B cell (primary cell): ENCODE data around the gene SLC7A5. TPM values are rescaled to one million over a fixed set of nuclear protein-coding genes. Genes with fewer than 3 reads are reported as not detected.

Source experiments
- ATAC-seq: fragments of 200-7000 bp; cut with Tn5 transposase; one replicate; pipeline ENCODE4 v1.10.0; 2021; ENCODE audit warnings: low read depth, mild to moderate bottlenecking, moderate number of reproducible peaks, moderate library complexity
- CTCF ChIA-PET: fragments of 350-600 bp; sonication (Branson Sonifier 250); formaldehyde crosslinking; loops from one replicate; lab custom pipeline; 2021; ENCODE audit warnings: antibody characterized with exemption, inconsistent platforms; lab: Charles Lee
- POLR2A ChIA-PET: fragments of 350-600 bp; sonication (Branson Sonifier 250); formaldehyde crosslinking; loops from one replicate; lab custom pipeline; 2021; ENCODE audit warnings: antibody characterized with exemption; lab: Charles Lee
- DNase-seq: peaks from one replicate; pipeline ENCODE4 v3.0.0; 2013
- H2AFZ ChIP-seq: 2 replicates; pipeline ENCODE4 v1.6.1; 2012; ENCODE audit warnings: mild to moderate bottlenecking, low read depth, low read length; ENCODE audit not compliant: insufficient read depth, poor library complexity, severe bottlenecking
- H3K27ac ChIP-seq, 2 donors: 1 replicate in 1 of 2; 2 replicates in 1 of 2; pipeline ENCODE4 v1.5.1; 2012 to 2013; ENCODE audit warnings: low read length in 2 of 2, mild to moderate bottlenecking in 2 of 2, moderate library complexity in 1 of 2
- H3K27me3 ChIP-seq, 4 experiments: fragments of 200-600 bp in 1 of 4; sonication (generic) in 1 of 4; replicated peaks in 1 of 4; 1 replicate in 2 of 4; 2 replicates in 2 of 4; pipeline versions ENCODE4 v1.6.1 to v1.7.0; 2013 to 2016; ENCODE audit warnings: low read length in 3 of 4, mild to moderate bottlenecking in 2 of 4, mixed read lengths in 1 of 4, moderate library complexity in 1 of 4; ENCODE audit not compliant: insufficient read depth in 4 of 4, control insufficient read depth in 3 of 4; ENCODE audit errors: control extremely low read depth in 1 of 4
- H3K36me3 ChIP-seq, 2 experiments: replicated peaks in 1 of 2; 1 replicate in 1 of 2; 2 replicates in 1 of 2; pipeline versions ENCODE4 v1.6.1 to v1.7.1; 2013; ENCODE audit warnings: low read length in 1 of 2; ENCODE audit not compliant: insufficient read depth in 2 of 2, control insufficient read depth in 1 of 2; ENCODE audit errors: control extremely low read depth in 1 of 2, extremely low read depth in 1 of 2
- H3K4me1 ChIP-seq, 2 donors: fragments of 200-600 bp in 1 of 2; sonication (generic) in 1 of 2; 1 replicate in 1 of 2; 2 replicates in 1 of 2; pipeline versions ENCODE4 v1.5.1 to v1.6.1; 2013 to 2017; ENCODE audit warnings: low read length in 2 of 2; ENCODE audit not compliant: control insufficient read depth in 2 of 2, insufficient read depth in 2 of 2
- H3K4me2 ChIP-seq: replicated peaks from 2 replicates; pipeline ENCODE3; 2012; ENCODE audit warnings: mild to moderate bottlenecking, low read depth, low read length; ENCODE audit not compliant: poor library complexity, severe bottlenecking
- H3K4me3 ChIP-seq, 5 experiments: fragments of 200-600 bp in 1 of 5; sonication (generic) in 1 of 5; 1 replicate in 3 of 5; 2 replicates in 2 of 5; pipeline versions ENCODE4 v1.5.1 to v1.7.0; 2011 to 2016; ENCODE audit warnings: low read length in 4 of 5, mild to moderate bottlenecking in 4 of 5, low read depth in 2 of 5, control low read depth in 1 of 5, moderate library complexity in 1 of 5; ENCODE audit not compliant: insufficient read depth in 1 of 5; ENCODE audit errors: control extremely low read depth in 1 of 5, extremely low read depth in 1 of 5
- H3K79me2 ChIP-seq: fragments of 200-600 bp; sonication (generic); one replicate; pipeline ENCODE4 v1.6.0; 2016; ENCODE audit warnings: low read length; ENCODE audit not compliant: control insufficient read depth, insufficient read depth
- H3K9ac ChIP-seq: fragments of 200-600 bp; sonication (generic); 2 replicates; pipeline ENCODE4 v1.6.1; 2017; ENCODE audit warnings: mild to moderate bottlenecking, low read length, moderate library complexity
- H3K9me3 ChIP-seq, 3 donors: one replicate each; pipeline versions ENCODE4 v1.6.1 to v1.7.1; 2013; ENCODE audit warnings: low read length in 2 of 3; ENCODE audit not compliant: control insufficient read depth in 2 of 3, insufficient read depth in 1 of 3; ENCODE audit errors: control extremely low read depth in 1 of 3
- H4K20me1 ChIP-seq: 2 replicates; pipeline ENCODE4 v1.6.0; 2012; ENCODE audit warnings: mild to moderate bottlenecking, low read length; ENCODE audit not compliant: insufficient read depth, control insufficient read depth, poor library complexity, severe bottlenecking
- H3K27ac Mint-ChIP-seq: one replicate; pipeline ENCODE4 v1.8.0; 2021; ENCODE audit warnings: mixed read lengths
- H3K27me3 Mint-ChIP-seq: one replicate; pipeline ENCODE4 v1.8.0; 2021; ENCODE audit warnings: mixed read lengths
- H3K4me1 Mint-ChIP-seq: one replicate; pipeline ENCODE4 v1.8.0; 2021; ENCODE audit warnings: mixed read lengths
- H3K4me3 Mint-ChIP-seq: one replicate; pipeline ENCODE4 v1.8.0; 2021; ENCODE audit warnings: mixed read lengths
- H3K9me3 Mint-ChIP-seq: one replicate; pipeline ENCODE4 v1.8.0; 2022; ENCODE audit warnings: mixed read lengths; ENCODE audit not compliant: insufficient read depth
- CTCF ChIP-seq: fragments of 200-600 bp; IDR thresholded peaks from one replicate; pipeline ENCODE4 v1.8.0; 2022; ENCODE audit warnings: antibody characterized with exemption, mild to moderate bottlenecking
- EZH2 ChIP-seq: IDR thresholded peaks from 2 replicates; pipeline ENCODE4 v1.6.1; 2012; ENCODE audit warnings: borderline replicate concordance, low read depth, mild to moderate bottlenecking, moderate library complexity, low read length; ENCODE audit not compliant: insufficient read depth, poor library complexity, severe bottlenecking
- WGBS: methylation state at CpG from one replicate; pipeline ENCODE4 v1.1.5; 2013; ENCODE audit warnings: missing lambda C conversion rate; ENCODE audit not compliant: insufficient coverage; 5-methylcytosine and 5-hydroxymethylcytosine counted together
- intact Hi-C: fragments of 100-400 bp; cut with micrococcal nuclease; formaldehyde crosslinking; loops from one replicate; pipeline ENCODE4 v1.10.0; 2022
- polyA plus RNA-seq: library from polyadenylated mRNA; depleted of rRNA; stranded (reverse); fragments of >200 nt; gene quantifications from 2 replicates; pipeline ENCODE4 v1.2.3, GENCODE V29; 2012
- total RNA-seq, 2 donors: library from RNA; stranded (reverse); fragments of 120-200 nt in 1 of 2; gene quantifications; 1 replicate in 1 of 2; 2 replicates in 1 of 2; pipeline versions ENCODE4 v1.2.3 to v1.2.4, GENCODE V29; 2013 to 2022

SLC7A5 gene
- total and polyA plus RNA-seq, 2 donors (not counting 1 experiment from before 2014, with no cell fraction given) = 2.5 to 20.9 TPM

DNA sequence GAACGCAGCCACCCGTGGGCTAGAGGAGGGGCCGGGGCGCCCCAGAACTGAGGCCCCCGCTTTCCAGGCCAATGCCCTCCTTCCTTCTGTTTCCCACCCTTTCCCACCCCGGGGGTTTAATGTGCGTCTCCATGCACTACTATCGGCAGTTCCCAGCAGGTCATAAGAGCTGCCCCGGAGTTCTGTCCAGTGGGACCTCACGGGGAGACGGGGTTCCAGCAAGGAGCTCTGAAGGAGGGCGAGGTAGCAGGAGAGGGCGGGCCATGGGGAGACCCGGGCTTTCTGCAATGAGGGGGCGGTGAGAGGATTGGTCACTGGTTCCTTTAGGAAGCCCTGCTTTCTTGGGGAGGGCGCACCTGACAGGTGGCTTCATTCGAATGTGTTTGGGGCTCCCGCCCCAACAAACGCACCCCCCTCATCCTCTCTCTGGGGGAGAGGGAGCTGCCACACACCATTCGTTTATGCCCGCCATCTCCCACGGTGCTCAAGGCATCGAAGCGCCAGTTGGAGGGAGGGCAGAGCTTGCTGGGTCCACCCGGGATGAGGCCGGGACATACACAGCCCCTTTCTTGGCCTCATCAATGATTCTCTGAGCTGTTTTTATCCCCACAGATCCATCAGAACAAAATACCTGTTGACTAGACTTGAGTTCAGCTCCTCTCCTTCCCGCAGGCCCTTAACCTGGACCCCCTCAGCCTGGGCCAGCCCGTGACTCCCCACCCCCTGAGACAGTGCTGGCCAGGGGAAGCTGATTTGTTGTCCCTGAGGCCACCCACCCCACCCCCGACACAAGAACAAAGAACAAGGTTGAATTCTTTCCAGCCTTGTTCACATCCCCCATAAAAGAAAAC, 44.1 kb downstream of the SLC7A5 start:
- WGBS = 93% methylated on average over 15 of the region's 29 CpGs
- no peaks in the 10 kb centered on the region for H3K27me3 ChIP-seq
- no peak for TF ChIP-seq CTCF
- TF ChIP-seq EZH2 = no peak
- H2AFZ ChIP-seq = no peak overlapping the region
- CTCF ChIA-PET = no interaction called here
- no peak overlapping the region for H3K4me3 ChIP-seq
- ATAC-seq (no peak), DNase-seq (no peak)
- no peaks in the 10 kb centered on the region for H3K36me3 ChIP-seq
- H3K4me3 Mint-ChIP-seq = no peak overlapping the region
- no peak overlapping the region for H3K27ac ChIP-seq
- H4K20me1 ChIP-seq = no peaks in the 10 kb centered on the region
- H3K4me2 ChIP-seq = no peak overlapping the region
- peaks cover 3% of the 10 kb centered on the region for H3K27me3 Mint-ChIP-seq
- no peak overlapping the region for H3K9ac ChIP-seq
- no peak overlapping the region for H3K27ac Mint-ChIP-seq
- peaks cover 9% of the 10 kb centered on the region for H3K4me1 Mint-ChIP-seq
- H3K9me3 ChIP-seq = no peaks in the 10 kb centered on the region
- POLR2A ChIA-PET = interaction anchor here (0.6 to 1.2 kb wide), 2 partner anchors 15 to 493 kb away, joined by 3 to 5 read pairs; no protein-coding TSS in a partner anchor
- H3K79me2 ChIP-seq = no peaks in the 10 kb centered on the region
- no peaks in the 10 kb centered on the region for H3K9me3 Mint-ChIP-seq
- intact Hi-C loops = no loop called here
- peaks cover 2 to 11% of the 10 kb centered on the region in 2 donors for H3K4me1 ChIP-seq
